ENCODE results near the gene GALNTL6.

The GALNTL6 gene

DNA sequence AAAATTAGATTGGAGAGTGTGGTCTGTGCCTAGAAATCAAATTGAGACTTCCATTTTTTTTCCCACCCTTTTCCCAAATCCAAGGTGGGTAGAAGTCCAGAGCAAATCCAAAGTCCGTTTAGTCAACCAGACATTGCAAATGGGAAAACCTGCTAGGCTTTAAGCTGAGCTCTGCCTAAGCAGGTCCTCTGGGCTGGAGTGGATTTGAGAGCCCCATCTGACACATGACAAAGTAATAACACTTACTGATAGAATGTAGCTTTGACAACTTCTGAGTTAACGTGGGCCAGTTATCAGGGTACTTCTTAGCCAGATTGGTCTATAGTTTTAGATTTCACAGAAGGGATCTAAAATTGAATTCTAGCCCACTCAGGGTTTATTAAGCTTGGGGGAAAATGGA lies 242.3 kb downstream of the GALNTL6 start:
- no peak for DNase-seq (ENCODE audit: low read depth in 1 of 2, low spot score in 1 of 2)
- TF ChIP-seq CTCF (IDR thresholded peaks at IDR 0.05; ENCODE audit: insufficient read depth, low read length): no peak
- no peak for TF ChIP-seq POLR2AphosphoS5 (IDR thresholded peaks at IDR 0.05; ENCODE audit: low read depth)
- no peak for TF ChIP-seq SPI1 (IDR thresholded peaks at IDR 0.05; ENCODE audit: borderline replicate concordance, low read depth)
- H3K27me3 ChIP-seq (ENCODE audit: insufficient read depth, poor library complexity, severe bottlenecking): no peaks in the 10 kb centered on the region
- H3K27ac ChIP-seq (replicated peaks): no peak overlapping the region
- no peak overlapping the region for H3K4me3 ChIP-seq (replicated peaks; ENCODE audit: insufficient read depth, low read length)

DNA sequence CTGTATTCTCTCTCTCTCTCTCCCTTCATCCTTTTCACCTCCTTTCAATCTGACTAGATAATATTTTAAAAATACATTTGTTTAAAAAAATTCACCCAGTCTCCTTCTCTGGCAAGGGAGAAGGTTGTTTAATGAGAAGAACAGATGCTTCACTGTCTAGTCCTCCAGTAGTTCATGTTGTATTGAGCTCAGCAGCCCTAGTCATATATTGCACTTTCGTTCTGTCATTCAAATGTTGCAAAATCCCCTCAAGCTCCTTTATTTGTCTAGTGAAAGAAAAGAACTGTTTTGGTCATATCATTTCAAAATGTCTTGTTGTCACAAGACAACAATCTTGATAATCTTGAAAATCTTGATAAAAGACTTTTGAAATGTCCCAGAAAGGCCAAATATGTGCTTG lies 248.0 kb downstream of the GALNTL6 start:
- H3K27ac ChIP-seq (replicated peaks): no peak overlapping the region
- H3K4me3 ChIP-seq (replicated peaks; ENCODE audit: insufficient read depth, low read length): no peak overlapping the region
- TF ChIP-seq SPI1 (IDR thresholded peaks at IDR 0.05; ENCODE audit: borderline replicate concordance, low read depth) (no peak), GABPA (IDR thresholded peaks at IDR 0.05; ENCODE audit: low read depth) (no peak), REST (IDR thresholded peaks at IDR 0.05; ENCODE audit: insufficient replicate concordance, low read depth) (no peak), CTCF (IDR thresholded peaks at IDR 0.05; ENCODE audit: insufficient read depth, low read length) (no peak), POLR2AphosphoS5 (IDR thresholded peaks at IDR 0.05; ENCODE audit: low read depth) (no peak)
- no peaks in the 10 kb centered on the region for H3K27me3 ChIP-seq (ENCODE audit: insufficient read depth, poor library complexity, severe bottlenecking)
- no peak for DNase-seq (ENCODE audit: low read depth in 1 of 2, low spot score in 1 of 2)

DNA sequence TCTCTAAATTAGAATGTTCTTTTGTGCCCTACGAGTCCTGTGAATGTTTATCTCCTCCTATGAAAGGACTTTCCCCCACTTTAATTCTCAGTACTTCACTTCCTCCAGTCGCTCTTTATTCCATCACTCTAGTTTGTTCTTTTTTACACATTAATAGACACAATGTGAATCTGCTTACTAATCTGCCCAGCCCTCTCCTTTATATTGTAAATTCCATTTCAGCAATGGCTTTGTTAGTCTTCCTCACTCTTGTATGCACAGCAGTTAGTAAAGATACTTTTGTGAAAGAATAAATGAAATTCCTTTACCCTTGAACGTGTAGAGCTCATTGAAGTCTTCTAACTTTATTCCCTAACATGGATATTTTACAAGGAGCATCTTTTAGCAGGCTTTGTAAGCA lies 255.3 kb downstream of the GALNTL6 start:
- H3K4me3 ChIP-seq (replicated peaks; ENCODE audit: insufficient read depth, low read length): no peak overlapping the region
- no peaks in the 10 kb centered on the region for H3K27me3 ChIP-seq (ENCODE audit: insufficient read depth, poor library complexity, severe bottlenecking)
- no peak for DNase-seq (ENCODE audit: low read depth in 1 of 2, low spot score in 1 of 2)
- no peak for TF ChIP-seq POLR2AphosphoS5 (IDR thresholded peaks at IDR 0.05; ENCODE audit: low read depth)
- TF ChIP-seq REST (IDR thresholded peaks at IDR 0.05; ENCODE audit: insufficient replicate concordance, low read depth): no peak
- no peak for TF ChIP-seq GABPA (IDR thresholded peaks at IDR 0.05; ENCODE audit: low read depth)
- TF ChIP-seq SPI1 (IDR thresholded peaks at IDR 0.05; ENCODE audit: borderline replicate concordance, low read depth): no peak
- no peak for TF ChIP-seq CTCF (IDR thresholded peaks at IDR 0.05; ENCODE audit: insufficient read depth, low read length)
- no peak overlapping the region for H3K27ac ChIP-seq (replicated peaks)

- Histone ChIP-seq H3K4me3 (replicated peaks; ENCODE audit: insufficient read depth, low read length) (no peak overlapping the region), H3K27me3 (ENCODE audit: insufficient read depth, poor library complexity, severe bottlenecking) (no peaks in the 10 kb centered on the region), H3K27ac (replicated peaks) (no peak overlapping the region)
- no peak for DNase-seq (ENCODE audit: low read depth in 1 of 2, low spot score in 1 of 2)
- TF ChIP-seq GABPA (IDR thresholded peaks at IDR 0.05; ENCODE audit: low read depth) (no peak), POLR2AphosphoS5 (IDR thresholded peaks at IDR 0.05; ENCODE audit: low read depth) (no peak), REST (IDR thresholded peaks at IDR 0.05; ENCODE audit: insufficient replicate concordance, low read depth) (no peak), CTCF (IDR thresholded peaks at IDR 0.05; ENCODE audit: insufficient read depth, low read length) (no peak), SPI1 (IDR thresholded peaks at IDR 0.05; ENCODE audit: borderline replicate concordance, low read depth) (no peak)
These were observed 260.4 kb downstream of the GALNTL6 start for GRCh38 chr4:172073590-172073989.

Measured in HL-60 (cell line).